GM21360 (cell line): ENCODE data around the gene ZSWIM6.

Experiments
- ATAC-seq: cut with Tn5 transposase; IDR thresholded peaks from one replicate; pipeline ENCODE4 v1.9.1; 2021; ENCODE audit warnings: mild to moderate bottlenecking, moderate library complexity; ENCODE audit not compliant: unreplicated experiment

The ZSWIM6 gene

GRCh38 chr5:61331407-61332357, at the start of gene ZSWIM6:
Gene ZSWIM6, plus strand, starts transcription at chr5:61332258. Its CDS starts 15 bp downstream, at chr5:61332273.
- peak; percentile 77 for ATAC-seq

- no peak for ATAC-seq
Observed at GRCh38 chr5:61283471-61283870, 48.6 kb upstream of the ZSWIM6 start.

- ATAC-seq: no peak
Observed at GRCh38 chr5:61285531-61285930, 46.5 kb upstream of the ZSWIM6 start.

- no peak for ATAC-seq
Observed at GRCh38 chr5:61286446-61287132, 45.5 kb upstream of the ZSWIM6 start.

- ATAC-seq: no peak
Observed at GRCh38 chr5:61287474-61287873, 44.6 kb upstream of the ZSWIM6 start.

- no peak for ATAC-seq
Observed at GRCh38 chr5:61289241-61289640, 42.8 kb upstream of the ZSWIM6 start.

- no peak for ATAC-seq
Observed at GRCh38 chr5:61289669-61290306, 42.3 kb upstream of the ZSWIM6 start.

- ATAC-seq: no peak
Observed at GRCh38 chr5:61290791-61291210, 41.3 kb upstream of the ZSWIM6 start.

GRCh38 chr5:61292062-61292657, 39.9 kb upstream of the ZSWIM6 start:
- no peak for ATAC-seq

- ATAC-seq: no peak
Observed at GRCh38 chr5:61293071-61293470, 39.0 kb upstream of the ZSWIM6 start.

GRCh38 chr5:61293873-61294272, 38.2 kb upstream of the ZSWIM6 start:
- no peak for ATAC-seq

- no peak for ATAC-seq
Observed at GRCh38 chr5:61295365-61295764, 36.7 kb upstream of the ZSWIM6 start.

- ATAC-seq: no peak
Observed at GRCh38 chr5:61298066-61298465, 34.0 kb upstream of the ZSWIM6 start.

- ATAC-seq: no peak
Observed at GRCh38 chr5:61298580-61298979, 33.5 kb upstream of the ZSWIM6 start.

GRCh38 chr5:61299261-61299681, 32.8 kb upstream of the ZSWIM6 start:
- ATAC-seq: no peak

- no peak for ATAC-seq
Observed at GRCh38 chr5:61301341-61302199, 30.5 kb upstream of the ZSWIM6 start.

- ATAC-seq: no peak
Observed at GRCh38 chr5:61302200-61302563, 29.9 kb upstream of the ZSWIM6 start.

GRCh38 chr5:61303346-61303745, 28.7 kb upstream of the ZSWIM6 start:
- no peak for ATAC-seq

- no peak for ATAC-seq
Observed at GRCh38 chr5:61304590-61305381, 27.3 kb upstream of the ZSWIM6 start.
